ENCODE data around the gene FCN3.
"Not testable (repeated sequence)": the region's sequence is repeated elsewhere in the genome, so short reads cannot be mapped to it uniquely, and the experiment has no call there.

Gene FCN3

DNA sequence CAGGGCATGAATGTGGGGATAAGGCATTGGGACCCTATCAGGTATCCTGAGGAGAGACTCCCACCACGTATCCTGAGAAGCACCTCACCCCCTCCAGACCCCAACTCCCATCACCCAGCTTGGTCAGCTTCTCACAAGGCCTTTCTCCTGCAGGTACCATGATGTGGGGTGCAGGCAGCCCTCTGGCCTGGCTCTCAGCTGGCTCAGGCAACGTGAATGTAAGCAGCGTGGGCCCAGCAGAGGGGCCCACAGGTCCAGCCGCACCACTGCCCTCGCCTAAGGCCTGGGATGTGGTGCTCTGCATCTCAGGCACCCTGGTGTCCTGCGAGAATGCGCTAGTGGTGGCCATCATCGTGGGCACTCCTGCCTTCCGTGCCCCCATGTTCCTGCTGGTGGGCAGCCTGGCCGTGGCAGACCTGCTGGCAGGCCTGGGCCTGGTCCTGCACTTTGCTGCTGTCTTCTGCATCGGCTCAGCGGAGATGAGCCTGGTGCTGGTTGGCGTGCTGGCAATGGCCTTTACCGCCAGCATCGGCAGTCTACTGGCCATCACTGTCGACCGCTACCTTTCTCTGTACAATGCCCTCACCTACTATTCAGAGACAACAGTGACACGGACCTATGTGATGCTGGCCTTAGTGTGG lies 19.1 kb upstream of the FCN3 start:
- no peak overlapping the region for H3K4me3 ChIP-seq (ENCODE audit: low read length)
- no peak for TF ChIP-seq ZNF274 (IDR thresholded peaks at IDR 0.05; ENCODE audit: low read depth, low read length)

DNA sequence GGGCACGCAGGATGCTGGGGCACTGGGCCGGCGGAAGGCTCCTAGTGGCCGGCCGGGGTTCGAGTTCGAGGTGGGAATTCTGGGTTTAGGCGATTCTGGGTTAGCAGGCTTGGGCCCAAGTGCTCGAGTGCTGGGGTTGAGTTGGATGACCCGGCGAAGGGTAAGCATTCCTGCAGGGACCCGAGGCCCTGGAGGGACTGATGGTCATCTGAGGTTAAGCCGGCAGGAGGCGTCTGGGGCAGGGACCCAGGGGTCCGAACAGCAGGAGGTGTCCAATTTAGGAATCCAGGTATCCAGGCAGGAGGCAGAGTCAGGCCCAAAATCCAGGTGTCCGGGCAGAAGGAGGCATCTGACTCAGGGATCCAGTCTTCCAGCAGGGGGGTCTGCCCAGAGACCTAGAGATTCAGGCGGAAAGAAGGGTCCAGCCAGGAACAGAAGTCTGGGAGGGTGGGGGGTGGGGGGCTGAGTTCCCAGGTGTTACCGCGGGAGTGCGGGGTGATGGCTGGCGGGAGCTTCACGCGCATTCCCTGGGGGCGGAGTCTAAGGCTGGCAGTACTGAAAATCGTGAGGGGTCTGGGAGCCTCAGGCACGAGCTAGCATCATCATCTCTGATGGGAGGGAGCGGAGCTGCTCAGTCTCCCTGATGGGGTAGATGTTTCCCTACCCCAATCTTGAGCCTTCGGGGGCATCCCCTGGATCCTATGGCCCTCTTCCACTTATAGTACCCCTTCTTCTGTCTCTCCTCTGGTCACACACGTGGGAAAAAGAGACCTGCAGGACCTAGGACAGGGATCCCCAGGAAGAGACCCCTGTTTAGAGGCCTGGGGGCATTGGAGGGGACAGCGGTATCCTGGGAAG lies 18.4 kb upstream of the FCN3 start:
- peak overlapping the region; percentile 58; the same call in 1 of the 2 replicates for H3K4me3 ChIP-seq (ENCODE audit: low read length)
- TF ChIP-seq ZNF274 (IDR thresholded peaks at IDR 0.05; ENCODE audit: low read depth, low read length) = no peak

DNA sequence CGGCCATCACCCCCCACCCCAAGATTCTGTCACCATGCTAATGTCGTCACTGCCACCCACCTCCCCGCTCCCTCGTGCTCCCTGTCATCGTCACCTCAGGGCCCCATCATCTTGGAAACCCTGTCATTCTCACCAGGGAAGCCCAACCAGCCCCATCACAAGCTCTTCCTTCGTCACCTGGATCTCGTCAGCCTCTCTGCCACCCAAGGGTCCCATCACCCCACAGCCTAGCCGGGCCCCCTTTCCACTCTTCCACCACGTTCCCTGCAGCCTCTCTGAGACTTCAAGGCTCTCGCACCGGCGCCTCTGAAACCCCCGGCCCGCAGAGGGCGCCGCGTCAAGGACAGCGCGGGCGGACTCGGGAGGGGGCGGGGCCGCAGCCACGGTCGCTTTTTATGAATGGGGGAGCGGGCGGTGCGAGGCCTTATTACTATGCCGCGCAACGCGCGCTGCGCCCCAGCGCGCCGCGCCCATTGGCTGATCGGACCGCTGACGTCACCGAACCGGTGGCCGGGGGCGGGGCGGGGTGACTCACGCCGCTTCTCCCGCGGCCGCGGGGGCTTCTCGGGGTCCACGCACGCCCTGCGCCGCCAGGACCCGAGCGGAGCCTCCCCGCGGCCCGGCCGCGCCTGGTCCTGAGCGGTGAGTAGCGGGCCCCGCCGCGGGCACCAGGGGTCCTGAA lies 17.6 kb upstream of the FCN3 start, which contains the start of gene GPR3:
TSS of gene GPR3 (plus strand) at position 527 of the 682 bp plus-strand sequence. CDS start 1,177 bp downstream, outside the sequence.
- H3K4me3 ChIP-seq (ENCODE audit: low read length) = peak within 1 kb of the TSS; percentile 58; the same call in 1 of the 2 replicates
- no peak for TF ChIP-seq ZNF274 (IDR thresholded peaks at IDR 0.05; ENCODE audit: low read depth, low read length)

DNA sequence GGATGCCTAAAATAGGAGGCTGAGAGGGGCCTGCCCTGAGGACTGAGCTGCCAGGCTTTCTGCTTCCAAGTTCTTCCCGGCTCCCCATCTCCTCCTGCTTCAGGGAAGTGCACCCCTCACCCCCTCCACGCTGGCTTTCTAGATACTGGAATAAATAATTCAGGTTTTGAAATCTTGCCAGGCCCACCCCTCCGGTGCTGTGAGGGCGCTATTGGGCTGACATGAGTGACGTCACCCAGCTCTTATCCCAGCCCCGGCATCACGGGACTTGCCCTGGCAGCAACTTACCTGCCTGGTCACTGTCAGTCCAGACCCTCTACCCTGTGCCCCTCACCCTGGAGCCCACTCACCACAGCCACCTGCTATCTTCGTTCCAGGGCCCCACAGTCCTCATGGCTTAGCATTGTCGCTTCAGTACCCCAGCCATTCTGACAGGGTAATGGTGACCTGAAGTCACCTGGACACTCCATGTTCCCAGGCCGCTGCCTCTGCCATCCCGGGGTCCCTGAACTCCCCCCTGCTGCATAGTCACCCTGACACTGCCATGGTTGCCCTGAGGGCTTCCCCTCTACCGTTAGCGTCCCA lies 17.0 kb upstream of the FCN3 start:
- no peak overlapping the region; the same call in 1 of the 2 replicates for H3K4me3 ChIP-seq (ENCODE audit: low read length)
- TF ChIP-seq ZNF274 (IDR thresholded peaks at IDR 0.05; ENCODE audit: low read depth, low read length) = no peak

DNA sequence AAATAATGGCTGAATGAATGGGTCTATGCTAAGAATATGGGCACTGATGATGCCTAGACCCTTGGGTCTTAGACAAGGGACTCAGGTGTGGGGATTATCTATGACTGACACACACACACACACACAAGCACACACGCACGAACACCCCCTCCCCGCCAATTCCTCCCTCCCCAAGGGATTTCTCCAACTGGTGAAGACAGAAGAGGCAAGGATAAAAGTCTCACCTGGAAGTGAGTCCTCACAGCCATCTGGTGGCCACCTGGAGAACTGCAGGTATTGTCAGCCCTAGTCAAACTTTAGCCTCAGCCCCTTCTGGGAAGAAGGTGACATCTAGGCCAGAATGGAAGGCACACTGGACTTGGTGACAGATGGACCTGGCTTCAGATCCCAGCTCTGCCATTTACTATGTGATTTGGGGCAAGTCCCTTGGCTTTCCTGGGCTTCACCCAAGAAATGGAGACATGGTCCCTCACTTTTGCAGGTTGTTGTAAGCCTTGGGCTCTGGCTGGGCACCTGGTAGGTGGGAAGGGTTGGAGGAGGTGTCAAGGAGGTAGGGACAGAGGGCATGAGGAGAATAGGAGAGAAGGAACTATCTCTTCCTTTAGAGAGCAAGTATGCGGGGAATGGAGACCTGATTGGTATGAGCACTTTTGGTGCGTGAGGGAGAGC lies 13.8 kb upstream of the FCN3 start:
- no peak for TF ChIP-seq ZNF274 (IDR thresholded peaks at IDR 0.05; ENCODE audit: low read depth, low read length)

DNA sequence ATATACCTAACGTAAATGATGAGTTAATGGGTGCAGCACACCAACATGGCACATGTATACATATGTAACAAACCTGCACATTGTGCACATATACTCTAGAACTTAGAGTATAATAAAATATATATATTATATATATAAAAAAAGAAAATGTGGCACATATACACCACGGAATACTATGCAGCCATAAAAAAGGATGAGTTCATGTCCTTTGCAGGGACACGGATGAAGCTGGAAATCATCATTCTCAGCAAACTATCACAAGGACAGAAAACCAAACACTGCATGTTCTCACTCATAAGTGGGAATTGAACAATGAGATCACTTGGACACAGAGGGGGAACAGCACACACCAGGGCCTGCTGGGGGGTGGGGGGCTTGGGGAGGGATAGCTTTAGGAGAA lies 10.2 kb upstream of the FCN3 start:
- not testable (repeated sequence) for H3K4me3 ChIP-seq (ENCODE audit: low read length)

More for the DNA sequence above, 13.8 kb upstream of the FCN3 start:
- no peak overlapping the region for H3K4me3 ChIP-seq (ENCODE audit: low read length)

DNA sequence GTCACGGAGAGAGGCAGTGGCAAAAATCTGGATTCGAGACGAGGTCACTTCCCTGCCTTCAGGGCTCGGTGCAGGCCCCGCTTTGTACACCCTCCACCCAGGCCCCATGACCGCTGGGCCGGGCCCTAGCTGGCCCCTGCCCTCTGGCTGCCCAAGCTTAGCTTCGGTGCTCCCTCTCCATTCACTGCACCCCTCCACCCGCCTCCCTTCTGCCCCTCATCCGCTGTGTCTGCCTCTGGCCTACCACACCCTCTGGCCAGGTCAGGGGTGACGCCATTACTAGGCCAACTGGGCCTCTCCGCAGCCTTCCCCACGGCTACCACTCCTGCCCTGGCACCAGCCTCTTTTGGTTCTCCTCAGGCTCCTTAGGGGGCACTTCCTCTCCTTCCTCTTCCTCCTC lies 9.0 kb upstream of the FCN3 start:
- no peak overlapping the region for H3K4me3 ChIP-seq (ENCODE audit: low read length)
- TF ChIP-seq ZNF274 (IDR thresholded peaks at IDR 0.05; ENCODE audit: low read depth, low read length) = no peak

DNA sequence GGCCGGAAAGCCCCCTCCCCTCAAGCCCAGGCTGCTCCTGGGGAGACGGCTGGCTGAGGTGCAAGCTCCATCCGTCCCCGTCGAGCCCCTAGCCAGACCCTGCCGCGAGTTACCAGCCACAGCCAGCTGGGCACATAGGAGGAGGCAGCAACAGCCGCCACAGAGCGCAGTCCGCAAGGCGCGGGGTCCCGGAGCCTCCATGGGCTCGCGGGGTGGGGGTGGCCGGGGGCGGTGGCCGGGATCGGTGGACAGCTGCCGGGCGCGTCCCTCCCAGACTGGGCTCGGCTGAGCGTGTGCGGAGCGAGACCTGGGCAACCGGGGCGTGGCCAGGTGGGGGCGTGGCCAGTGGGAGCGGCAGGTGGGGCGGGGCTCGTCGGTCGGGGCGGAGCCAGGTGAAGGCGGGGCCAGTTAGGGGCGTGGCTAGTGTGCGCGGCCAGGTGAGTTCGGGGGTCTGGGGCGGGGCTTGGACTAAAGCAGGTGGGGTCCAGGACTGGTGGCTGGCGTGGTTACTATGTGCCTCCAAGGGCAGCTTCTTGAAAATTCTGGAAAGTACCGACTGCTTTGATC lies 8.5 kb upstream of the FCN3 start, which contains the start of gene CD164L2:
TSS of gene CD164L2 (minus strand) at position 295 of the 567 bp plus-strand sequence. CDS start at position 201, 94 bp downstream.
- TF ChIP-seq ZNF274 (IDR thresholded peaks at IDR 0.05; ENCODE audit: low read depth, low read length) = no peak
- no peak within 1 kb of the TSS for H3K4me3 ChIP-seq (ENCODE audit: low read length)

DNA sequence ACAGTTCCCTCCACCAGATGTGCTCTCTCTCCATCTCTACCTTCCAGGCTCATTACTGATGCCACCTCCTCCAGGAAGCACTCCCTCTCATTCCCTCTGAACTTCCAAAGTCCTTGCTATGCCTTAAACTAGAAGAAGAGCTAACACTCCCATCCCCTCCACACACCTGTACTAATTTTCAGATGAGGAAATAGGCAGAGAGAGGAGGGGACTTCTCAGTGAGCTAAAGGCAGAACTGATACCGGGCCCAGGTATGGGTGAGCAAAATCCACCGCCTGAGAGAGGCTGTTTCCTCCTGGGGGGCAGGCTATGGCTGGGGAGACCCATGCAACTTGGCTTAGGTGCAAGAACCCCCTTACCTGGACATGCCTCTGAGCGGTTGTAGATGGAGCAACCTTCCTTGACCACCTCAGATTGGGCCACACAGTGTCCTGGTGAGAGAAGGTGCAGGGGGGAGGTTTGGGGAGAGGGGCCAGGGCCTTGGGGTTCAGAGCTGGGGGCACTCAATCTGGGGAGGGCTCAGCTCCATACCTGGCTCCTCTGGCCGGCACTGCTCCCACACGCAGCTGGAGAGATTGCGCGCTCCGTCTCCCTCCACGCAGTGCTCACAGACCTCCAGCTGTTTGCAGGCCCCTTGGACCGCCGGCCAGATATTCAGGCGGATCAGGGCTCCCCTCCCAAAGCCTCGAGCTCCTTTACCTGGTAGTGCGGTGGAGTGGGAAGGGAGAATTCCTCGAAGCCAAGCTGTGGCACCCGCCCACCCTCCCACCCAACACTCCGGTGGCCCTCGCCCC lies 7.5 kb upstream of the FCN3 start:
- H3K4me3 ChIP-seq (ENCODE audit: low read length) = no peak overlapping the region
- no peak for TF ChIP-seq ZNF274 (IDR thresholded peaks at IDR 0.05; ENCODE audit: low read depth, low read length)

DNA sequence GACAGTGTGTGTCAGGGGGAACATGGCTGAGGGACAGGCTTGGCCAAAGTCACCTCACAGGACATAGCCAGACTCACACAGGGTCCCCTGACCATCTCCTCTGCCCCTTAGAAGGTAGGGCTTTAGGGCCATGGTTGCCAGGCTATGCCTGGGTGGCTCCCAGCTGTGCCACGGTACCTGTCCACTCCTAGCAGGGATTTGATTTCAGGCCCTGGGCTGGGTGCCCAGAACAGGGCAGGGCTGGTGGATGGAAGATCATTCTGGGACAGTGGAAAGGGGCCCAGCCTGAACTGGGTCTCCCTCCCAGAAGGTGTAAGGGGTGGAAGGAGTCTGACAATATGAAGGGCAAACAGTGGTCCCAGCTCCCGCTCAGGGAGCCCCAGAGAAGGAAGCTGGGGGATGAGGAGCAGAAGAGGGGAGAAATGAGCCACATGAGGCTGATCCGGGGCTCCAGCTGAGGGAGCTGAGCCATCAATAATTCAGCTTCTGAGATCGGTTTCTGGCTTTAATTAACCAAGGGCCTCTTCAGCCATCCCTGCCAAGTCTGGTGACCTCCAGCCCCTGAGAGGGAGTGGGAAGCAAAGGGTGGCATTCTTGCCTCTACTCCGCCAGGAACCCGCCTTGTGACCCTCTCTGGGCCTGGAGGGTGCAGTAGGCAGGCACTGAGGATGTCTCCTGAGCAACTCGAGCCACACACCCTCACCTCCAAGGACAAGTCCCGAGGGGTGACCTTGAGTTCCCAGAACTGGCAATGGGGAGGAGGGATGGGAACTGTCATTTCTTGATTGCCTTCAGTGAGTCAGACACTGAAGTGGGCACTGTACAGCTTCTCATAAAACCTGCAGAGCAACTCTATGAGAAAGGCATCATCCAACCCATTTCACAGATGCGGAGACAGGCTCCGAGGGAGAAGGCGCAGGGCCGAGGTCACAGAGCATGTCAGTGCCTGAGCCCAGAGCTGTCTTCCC lies 6.4 kb upstream of the FCN3 start:
- no peak overlapping the region for H3K4me3 ChIP-seq (ENCODE audit: low read length)
- TF ChIP-seq ZNF274 (IDR thresholded peaks at IDR 0.05; ENCODE audit: low read depth, low read length) = no peak

DNA sequence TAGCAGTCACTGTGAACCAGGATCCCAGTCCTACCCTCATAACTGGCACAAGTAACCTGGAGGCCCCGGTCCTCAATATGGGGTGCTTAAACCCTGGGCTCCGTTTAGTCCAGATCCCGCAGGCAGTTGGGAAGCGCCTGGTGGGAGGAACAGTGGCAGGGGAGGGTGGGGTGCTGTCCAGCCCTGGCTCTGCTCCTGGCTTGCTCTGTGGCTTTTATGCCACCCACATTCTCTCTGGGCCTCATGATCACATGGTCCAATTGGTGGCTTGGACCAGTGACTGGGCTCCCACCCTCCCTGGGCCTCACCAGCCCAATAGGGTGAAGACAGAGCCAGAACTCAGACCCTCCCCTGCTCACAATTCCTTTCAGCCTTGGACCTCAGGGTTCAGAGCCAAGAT lies 5.6 kb upstream of the FCN3 start:
- no peak overlapping the region for H3K4me3 ChIP-seq (ENCODE audit: low read length)
- no peak for TF ChIP-seq ZNF274 (IDR thresholded peaks at IDR 0.05; ENCODE audit: low read depth, low read length)
